M059J (cell line): ENCODE results near the gene NRAP. TPM values are rescaled to one million over a fixed set of nuclear protein-coding genes. Genes with fewer than 3 reads are reported as not detected.

Source experiments
- DNase-seq: peaks from one replicate; pipeline ENCODE4 v3.0.0-alpha.2; 2012; ENCODE audit warnings: low read depth
- total RNA-seq: library from RNA; depleted of rRNA; stranded (reverse); fragments of >200 nt; shearing (Covaris generic); gene quantifications from 2 replicates; pipeline ENCODE4 v1.2.3, GENCODE V29; 2014; rRNA removed

Gene NRAP, protein sequence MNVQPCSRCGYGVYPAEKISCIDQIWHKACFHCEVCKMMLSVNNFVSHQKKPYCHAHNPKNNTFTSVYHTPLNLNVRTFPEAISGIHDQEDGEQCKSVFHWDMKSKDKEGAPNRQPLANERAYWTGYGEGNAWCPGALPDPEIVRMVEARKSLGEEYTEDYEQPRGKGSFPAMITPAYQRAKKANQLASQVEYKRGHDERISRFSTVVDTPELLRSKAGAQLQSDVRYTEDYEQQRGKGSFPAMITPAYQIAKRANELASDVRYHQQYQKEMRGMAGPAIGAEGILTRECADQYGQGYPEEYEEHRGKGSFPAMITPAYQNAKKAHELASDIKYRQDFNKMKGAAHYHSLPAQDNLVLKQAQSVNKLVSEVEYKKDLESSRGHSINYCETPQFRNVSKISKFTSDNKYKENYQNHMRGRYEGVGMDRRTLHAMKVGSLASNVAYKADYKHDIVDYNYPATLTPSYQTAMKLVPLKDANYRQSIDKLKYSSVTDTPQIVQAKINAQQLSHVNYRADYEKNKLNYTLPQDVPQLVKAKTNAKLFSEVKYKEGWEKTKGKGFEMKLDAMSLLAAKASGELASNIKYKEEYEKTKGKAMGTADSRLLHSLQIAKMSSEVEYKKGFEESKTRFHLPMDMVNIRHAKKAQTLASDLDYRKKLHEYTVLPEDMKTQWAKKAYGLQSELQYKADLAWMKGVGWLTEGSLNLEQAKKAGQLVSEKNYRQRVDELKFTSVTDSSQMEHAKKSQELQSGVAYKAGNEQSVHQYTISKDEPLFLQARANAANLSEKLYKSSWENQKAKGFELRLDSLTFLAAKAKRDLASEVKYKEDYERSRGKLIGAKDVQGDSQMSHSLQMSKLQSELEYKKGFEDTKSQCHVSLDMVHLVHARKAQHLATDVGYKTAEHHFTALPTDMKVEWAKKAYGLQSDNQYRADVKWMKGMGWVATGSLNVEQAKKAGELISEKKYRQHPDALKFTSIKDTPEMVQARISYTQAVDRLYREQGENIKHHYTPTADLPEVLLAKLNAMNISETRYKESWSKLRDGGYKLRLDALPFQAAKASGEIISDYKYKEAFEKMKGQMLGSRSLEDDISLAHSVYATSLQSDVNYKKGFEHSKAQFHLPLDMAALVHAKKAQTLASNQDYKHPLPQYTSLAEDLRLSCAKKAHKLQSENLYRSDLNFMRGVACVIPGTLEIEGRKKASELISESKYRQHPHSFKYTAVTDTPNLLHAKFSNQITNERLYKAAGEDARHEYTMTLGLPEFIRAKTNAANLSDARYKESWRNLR (N-terminal part only)
- total RNA-seq = not detected in 2 replicates

DNA sequence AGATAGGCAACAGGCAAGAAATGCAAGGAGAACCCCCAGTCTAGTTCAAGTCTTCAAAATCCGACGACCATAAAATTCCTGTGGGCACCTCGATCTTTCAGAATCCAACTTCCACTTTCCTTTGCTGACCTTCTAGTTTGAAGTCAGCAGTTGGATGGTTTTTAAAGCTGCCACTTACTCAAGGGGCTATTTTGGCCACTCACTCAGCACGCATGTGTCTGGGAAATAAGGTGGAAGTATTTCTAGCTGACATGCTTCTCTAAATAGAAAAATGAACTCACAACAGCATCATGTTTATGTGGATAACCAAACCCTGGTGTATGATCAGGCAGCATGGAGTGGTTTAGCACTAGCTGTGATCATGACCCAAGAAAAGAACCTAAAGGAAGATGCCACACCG is at the start of gene NRAP:
NRAP (minus strand) TSS at position 134 of the 400 bp plus-strand sequence. CDS start 159 bp downstream, outside the sequence.
- DNase-seq = no peak

DNA sequence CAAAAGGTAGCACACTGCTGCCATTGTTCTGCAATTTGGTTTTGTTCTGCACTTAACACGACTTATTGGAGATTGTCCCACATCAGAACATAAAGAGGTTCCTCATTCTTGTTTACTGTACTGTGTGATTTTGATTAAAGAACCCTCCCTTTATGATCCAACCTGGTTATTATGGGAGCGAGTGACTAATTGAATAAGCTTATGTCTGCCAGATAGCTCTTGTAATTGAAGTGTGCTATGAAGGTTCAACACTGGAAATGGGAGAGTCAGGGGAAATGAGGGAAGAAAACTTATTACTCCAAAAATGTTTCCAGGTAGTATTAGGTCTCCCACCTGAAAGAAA is 49.8 kb upstream of the NRAP start:
- DNase-seq = no peak

DNA sequence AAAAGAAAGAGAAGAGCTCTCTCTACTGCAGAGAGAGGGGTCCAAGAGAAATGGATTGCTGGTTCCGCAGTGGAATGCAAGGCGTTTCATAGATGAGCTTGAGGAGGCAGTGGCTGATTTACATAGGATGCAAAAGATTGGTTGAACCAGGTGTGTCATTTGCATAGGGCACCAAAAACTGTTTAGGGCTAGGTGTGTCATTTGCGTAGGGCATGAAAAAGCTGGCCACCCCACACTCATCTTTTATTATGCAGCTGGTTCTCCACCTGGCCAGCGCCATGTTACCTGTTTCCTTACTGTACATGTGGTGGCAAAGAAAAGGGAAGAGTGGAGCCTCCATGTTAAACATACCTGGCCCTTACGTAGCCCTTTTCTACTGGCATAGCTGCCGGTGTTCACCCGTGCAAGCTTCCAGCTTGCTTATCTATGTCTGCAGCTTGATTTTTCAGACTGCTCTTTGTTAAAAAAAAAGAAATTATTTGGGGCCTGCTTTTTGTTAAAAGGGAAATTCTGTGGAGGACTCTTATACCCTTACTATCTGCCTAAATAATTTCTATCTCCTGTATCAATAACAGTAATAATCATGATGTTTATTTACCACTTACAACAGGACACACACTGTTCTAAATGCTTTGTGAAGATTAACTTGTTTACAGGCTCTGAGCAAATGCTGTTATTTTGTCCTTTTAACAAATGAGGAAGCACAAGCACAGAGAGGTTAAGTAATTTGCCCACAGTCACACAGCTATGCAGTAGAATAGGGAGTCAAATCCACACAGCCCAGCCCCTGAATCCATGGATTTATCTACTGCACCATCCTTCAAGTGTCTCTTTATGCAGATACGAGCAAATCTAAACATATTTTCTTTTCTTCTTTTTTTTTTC is 49.2 kb upstream of the NRAP start:
- no peak for DNase-seq

DNA sequence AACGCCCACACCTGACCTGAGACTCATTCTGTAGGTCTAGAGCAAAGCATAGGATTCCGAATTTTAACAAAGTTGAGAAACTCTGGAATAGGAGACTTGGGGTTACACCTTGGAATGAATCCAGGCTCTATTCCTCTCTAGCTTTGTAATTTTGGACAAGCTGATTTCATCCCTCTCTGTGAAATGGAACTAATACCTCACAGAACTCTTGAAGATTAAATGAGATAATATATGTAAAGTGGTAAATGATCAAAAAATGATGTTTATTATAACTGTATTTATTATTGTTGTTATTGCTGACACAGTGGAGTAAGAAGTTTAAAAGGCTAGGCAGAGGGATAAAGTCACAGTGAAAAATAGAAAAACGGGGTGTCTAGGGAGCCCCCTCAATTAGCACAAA is 48.2 kb upstream of the NRAP start:
- no peak for DNase-seq

DNA sequence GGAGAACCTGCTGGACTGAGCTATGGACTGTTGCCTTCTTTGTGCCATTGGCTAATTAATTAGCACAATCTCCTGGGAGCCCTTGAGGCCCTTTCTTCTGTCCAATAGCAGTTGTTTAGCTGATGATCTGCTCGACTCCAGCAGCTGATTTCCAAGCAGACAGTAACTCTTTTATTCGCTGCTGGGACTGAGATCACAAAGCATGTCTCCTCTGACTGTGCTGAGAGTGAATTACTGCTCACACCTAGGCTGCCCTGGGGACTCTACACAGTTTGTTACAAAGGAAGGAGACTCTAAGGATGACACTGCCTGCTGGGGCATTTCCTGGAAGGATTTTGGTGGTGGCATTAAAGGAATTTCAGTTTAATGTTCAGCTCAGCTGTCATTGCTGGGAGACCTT is 47.3 kb upstream of the NRAP start:
- no peak for DNase-seq

DNA sequence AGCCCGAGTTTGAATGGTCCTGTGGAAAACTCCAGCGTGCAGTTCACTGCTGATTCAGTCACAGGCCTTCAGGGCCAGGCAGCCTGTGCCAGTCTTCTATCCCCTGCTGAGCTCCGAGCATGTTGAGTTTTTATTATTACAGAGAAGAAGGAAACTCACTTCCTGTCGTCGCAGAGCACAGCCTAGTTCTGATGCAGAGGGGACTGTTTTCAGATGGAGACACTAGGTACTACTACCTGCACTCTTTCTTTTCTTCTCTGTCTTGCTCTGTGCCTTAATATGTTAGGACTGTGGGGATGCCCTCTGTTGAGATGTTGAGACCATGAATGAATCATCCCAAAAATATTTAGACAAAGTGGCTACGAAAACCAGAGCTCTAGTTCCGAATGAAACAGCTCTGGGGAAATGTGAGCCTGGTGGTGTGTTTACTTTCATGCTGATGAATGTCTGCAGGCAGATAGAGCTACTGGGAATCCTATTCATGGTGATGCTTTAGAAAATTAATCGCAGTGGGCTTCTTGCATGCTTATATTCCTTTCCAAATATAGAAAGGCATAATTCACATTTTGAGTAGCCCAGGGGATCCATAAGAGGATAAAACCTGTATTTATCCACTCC is 45.5 kb upstream of the NRAP start:
- DNase-seq = peak; percentile 89

DNA sequence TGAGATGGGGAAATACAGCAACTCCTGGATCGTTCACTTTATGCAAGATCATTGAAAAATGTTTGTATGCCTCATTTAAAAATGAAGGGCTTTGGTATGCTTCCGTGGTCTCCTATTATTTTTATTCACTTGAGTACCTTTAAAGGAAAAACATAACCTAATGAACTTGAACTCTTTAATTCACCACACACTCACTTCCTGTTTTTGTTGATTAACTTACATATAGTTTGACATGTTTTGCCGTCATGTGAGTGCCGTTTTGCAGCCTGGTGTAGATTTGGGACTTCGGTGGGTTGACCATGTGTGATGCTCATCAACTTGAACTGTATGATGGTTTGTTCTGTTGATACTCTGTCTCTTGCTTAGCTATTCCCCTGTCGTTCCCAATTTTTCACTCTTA is 44.8 kb upstream of the NRAP start:
- no peak for DNase-seq

DNA sequence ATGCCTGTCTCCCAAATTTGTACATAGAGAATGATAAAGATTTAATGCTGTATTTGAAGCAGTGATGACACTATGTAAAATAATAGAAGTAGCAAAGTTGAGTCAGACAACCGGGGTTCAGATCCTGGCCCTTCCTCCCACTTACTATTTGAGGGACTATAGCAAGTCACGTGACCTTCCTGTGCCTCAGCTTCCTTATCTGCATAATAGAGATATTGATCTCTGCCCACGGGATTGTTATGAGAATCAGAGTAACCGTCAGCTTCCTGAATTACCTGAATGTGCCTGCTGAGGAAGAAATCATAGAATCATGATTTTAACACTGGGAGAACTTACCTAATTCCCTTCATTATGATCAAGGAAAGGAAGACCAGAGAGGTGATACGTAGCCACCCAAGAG is 42.8 kb upstream of the NRAP start:
- no peak for DNase-seq

DNA sequence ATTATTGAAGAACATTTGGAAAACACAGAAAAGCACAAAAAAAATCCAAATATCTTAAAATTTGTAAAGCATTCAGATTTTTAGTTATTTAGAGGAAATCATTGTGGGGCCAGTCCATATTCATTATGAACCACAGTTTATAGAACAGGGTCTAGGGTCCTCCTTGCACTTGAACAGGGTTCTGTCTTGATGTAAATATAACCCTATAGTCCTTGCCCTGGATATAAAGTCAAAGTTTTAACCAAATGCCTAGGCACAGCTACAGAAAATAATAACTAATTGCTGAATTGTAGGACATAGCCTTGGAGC is 41.5 kb upstream of the NRAP start:
- DNase-seq = no peak

DNA sequence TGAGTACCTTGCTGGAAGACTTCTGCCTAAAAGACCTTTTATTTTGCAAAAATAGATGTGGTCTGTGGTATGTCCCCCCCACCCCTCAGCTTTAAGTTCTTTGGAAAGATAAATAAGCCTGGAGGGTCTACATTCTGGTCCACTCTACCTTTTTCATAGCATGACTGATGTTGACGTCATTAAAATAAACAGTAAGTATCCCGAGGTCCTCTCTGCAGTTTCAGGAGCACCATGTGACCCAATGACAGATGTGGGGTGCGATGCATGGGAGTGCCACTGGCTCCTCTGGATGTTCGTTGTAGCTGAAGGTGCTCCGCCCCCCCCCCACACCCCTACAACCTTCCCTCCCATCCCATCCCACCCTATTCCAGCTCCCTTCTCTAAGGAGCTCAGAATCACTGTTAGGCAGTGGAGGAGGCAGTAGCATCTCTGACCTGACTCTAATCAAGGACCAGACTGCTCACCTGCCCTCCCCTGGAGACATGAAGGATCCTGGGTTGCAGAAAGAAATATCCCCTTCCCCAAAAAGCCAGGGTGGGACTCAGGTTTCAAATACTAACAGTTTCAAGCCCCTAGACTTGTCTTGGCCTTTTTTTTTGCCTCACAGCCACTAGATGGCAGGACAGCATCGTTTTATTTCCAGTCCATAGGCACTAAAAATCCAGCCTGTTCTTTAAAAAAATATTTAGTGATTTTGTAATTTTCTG is 40.9 kb upstream of the NRAP start:
- peak; percentile 51 for DNase-seq

DNA sequence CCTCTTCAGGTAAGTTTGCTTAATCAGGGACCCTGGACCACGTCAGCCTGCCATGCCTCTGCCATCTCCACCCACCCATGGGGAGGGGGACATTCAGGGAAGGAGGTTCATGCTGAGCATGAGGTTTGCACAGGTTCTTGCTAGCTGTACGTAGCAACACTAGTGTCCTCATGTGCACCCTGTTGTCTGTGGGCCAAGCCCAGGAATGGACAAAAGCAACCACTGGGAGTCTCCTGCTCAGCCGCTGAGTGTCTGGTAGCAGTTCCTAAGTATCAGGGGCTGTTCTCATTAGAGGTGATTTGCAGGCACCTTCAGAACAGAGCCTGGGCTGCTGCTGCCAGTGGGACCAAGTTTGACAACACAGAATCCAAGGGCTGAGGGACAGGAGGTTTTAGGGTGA is 33.8 kb upstream of the NRAP start:
- no peak for DNase-seq

DNA sequence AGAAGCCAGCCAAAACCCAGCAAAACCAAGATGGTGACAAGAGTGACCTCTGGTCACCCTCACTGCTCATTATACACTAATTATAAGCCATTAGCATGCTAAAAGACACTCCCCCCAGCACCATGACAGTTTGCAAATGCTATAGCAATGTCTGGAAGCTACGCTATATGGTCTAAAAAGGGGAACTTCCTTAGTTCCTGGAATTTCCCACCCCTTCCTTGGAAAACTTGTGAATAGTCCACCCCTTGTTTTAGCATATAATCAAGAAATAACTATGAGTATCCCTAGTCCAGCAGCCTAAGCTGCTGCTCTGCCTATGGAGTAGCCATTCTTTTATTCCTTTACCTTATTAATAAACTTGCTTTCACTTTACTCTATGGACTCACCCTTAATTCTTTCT is 31.9 kb upstream of the NRAP start:
- DNase-seq = no peak

DNA sequence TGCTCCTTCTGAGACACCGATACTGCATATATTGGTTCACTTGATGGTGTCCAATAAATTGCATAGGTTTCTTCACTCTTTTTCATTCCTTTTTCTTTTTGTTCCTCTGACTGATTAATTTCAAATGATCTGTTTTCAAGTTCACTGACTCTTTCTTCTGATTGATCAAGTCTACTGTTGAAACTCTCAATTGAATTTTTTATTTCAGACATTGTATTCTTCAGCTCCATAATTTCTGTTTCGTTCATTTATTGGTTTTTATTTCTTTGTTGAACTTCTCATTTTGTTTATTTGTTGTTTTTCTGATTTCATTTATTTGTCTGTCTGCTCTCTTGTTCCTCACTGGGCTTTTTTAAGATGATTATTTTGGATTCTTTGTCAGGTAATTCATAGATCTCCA is 29.5 kb upstream of the NRAP start:
- no peak for DNase-seq

DNA sequence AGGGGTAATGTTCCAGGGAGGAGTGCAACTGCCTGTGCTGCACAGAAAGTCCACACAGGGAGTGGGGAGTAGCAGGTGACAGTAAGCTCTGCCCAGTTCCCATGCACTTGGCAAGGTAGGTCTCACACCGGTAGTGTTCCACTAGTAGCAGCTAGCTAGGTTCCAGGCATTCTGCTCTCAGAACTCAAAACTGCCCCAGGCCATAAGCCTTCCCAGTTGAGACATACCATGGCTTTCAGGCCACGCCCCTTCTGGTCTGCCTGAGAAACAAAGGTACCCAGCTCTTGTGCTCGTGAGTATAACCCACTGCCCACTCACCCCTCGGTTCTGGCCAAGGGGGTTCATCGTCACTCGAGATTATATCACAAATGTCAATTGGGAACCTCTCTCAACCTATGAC is 28.4 kb upstream of the NRAP start:
- DNase-seq = no peak

DNA sequence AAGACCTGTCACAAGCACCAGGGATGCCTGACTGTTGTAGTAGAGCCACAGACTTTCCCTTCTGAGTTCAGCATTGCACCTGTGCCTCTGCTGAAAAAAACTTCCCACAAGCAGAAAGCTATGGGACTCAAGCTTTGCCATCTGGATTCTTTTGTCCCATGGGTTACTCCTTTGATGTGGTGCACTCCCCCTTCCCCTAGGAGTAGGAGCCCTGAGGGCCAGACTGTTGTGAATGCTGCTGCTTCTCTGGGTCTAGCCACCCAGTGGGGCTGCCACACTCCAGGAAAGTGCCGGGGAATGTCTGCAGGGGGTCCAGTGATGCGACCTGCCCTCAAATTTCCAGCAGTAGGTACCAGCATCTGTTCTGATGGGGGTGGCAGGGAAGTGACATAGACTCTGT is 27.5 kb upstream of the NRAP start:
- no peak for DNase-seq

DNA sequence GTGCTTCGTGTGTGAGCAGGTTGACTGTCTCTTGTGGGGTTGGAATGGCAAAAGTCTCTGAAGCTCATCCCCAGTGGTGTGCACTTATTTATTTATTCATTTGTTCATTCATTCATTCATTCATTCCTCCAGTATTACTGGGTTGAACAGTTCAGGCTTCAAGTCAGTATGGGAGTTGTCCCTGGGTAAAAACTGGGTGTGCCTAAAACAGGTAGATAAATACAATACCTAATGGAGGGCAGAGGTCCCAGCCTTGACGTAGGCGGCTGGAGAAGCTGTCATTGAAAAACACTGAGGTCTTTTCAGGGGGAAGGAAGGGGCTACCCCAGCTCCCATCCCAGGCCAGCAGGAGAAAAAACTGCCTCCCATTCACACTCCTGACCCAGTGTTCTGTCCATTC is 26.9 kb upstream of the NRAP start:
- DNase-seq = no peak

DNA sequence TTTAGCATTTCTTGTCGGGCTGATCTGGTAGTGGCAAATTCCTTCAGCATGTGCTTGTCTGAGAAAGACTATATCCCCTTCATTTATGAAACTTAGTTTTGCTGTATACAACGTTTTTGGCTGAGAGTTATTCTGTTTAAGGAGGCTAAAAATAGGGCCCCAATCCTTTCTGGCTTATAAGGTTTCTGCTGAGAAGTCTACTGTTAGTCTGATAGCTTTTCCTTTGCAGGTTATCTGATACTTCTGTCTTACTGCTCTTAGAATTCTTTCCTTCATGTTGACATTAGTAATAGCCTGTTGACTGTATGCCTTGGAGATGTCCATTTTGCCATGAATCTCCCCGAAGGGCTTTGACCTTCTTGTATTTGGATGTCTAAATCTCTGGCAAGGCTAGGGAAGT is 25.7 kb upstream of the NRAP start:
- DNase-seq = no peak

DNA sequence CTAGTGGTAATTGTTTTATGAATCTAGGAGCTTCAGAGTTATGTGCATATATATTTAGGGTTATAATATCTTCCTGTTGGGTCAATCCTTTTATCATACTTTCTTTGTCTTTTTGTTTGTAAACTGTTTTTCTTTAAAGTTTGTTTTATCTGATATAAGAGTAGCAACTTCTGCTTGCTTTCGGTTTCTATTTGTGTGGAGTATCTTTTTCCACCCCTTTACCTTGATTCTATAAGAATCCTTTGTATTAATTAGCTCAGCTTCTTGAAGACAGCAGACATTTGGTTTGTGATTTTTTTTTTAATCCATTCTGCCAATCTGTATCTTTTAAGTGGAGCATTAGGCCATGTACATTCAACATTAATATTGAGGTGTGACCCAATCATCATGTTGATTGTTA is 25.2 kb upstream of the NRAP start:
- no peak for DNase-seq

DNA sequence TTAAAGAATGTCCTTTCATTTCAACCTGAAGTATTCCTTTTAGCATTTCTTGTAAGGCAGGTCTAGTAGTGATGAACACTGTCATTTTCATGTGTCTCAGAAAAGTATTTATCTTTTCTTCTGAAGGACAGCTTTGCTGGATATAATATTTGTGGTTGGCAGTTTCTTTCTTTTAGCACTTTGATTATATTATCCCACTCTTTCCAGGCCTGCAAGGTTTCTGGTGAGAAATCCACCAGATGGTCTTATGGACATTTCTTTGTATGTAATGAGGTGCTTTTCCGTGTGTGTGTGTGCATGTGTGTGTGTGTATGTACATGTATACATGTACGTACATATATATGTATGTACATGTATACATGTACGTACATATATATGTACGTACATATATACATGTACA is 23.2 kb upstream of the NRAP start:
- DNase-seq = no peak

DNA sequence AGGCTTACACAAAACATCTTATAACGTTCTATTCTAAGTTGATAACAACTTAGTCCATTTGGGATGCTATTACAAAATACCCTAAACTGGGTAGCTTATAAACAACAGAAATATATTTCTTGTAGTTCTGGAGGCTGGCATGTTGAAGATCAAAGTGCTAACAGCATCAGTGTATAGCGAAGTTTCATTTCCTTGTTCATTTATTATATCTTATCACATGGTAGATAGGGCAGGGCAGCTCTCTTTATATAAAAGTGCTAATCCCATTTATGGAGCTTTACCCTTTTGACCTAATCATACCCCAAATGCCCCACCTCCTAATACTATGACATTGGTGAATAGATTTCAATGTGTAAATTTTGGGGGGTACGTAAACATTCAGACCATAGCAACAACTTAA is 22.2 kb upstream of the NRAP start:
- no peak for DNase-seq
